ENCODE data around the gene UBFD1.

DNA sequence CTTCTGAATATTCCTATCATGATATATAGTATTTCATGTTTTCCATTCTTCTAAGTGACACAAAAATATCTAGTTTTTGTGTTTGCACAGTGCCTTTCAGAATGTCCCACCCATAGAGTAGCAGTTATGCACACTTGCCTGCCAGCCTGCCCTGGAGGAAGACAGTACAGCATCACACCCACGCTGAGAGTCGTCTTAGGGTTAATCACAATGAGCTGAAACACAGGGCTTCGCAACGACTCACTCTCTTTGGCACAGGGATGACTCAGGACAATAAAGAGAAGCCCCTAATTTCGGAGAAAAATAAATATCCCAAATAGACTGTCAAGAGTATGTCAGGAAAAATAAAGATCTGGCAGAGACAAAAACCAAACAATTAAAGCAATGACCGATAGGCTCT, 50.2 kb downstream of the UBFD1 start:
- TF ChIP-seq EZH2 (IDR thresholded peaks at IDR 0.05; ENCODE audit: low read depth) = no peak
- TF ChIP-seq, protein P1, sequence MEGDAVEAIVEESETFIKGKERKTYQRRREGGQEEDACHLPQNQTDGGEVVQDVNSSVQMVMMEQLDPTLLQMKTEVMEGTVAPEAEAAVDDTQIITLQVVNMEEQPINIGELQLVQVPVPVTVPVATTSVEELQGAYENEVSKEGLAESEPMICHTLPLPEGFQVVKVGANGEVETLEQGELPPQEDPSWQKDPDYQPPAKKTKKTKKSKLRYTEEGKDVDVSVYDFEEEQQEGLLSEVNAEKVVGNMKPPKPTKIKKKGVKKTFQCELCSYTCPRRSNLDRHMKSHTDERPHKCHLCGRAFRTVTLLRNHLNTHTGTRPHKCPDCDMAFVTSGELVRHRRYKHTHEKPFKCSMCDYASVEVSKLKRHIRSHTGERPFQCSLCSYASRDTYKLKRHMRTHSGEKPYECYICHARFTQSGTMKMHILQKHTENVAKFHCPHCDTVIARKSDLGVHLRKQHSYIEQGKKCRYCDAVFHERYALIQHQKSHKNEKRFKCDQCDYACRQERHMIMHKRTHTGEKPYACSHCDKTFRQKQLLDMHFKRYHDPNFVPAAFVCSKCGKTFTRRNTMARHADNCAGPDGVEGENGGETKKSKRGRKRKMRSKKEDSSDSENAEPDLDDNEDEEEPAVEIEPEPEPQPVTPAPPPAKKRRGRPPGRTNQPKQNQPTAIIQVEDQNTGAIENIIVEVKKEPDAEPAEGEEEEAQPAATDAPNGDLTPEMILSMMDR (conservative IDR thresholded peaks at IDR 0.05) = no peak

All from PC-9 (cell line).